GM19455 (cell line): Measurements from ENCODE around the gene RPS19BP1.

Source experiments
- ATAC-seq: cut with Tn5 transposase; IDR thresholded peaks from one replicate; pipeline ENCODE4 v1.9.1; 2021; ENCODE audit not compliant: unreplicated experiment

RPS19BP1 gene

GRCh38 chr22:39490966-39491680 lies 41.4 kb downstream of the RPS19BP1 start:
- ATAC-seq = no peak

GRCh38 chr22:39490135-39490798 lies 42.3 kb downstream of the RPS19BP1 start:
- ATAC-seq = no peak

GRCh38 chr22:39489094-39490068 lies 43.2 kb downstream of the RPS19BP1 start:
- no peak for ATAC-seq

GRCh38 chr22:39488563-39489083 lies 43.9 kb downstream of the RPS19BP1 start:
- ATAC-seq = no peak

- ATAC-seq = no peak
These were observed 44.6 kb downstream of the RPS19BP1 start for GRCh38 chr22:39487826-39488520.

GRCh38 chr22:39486951-39487825 lies 45.4 kb downstream of the RPS19BP1 start:
- no peak for ATAC-seq

- ATAC-seq = no peak
These were observed 49.8 kb downstream of the RPS19BP1 start for GRCh38 chr22:39482768-39483167.

- no peak for ATAC-seq
These were observed 51.0 kb downstream of the RPS19BP1 start for GRCh38 chr22:39481595-39481994.

GRCh38 chr22:39481054-39481453 lies 51.5 kb downstream of the RPS19BP1 start:
- no peak for ATAC-seq

GRCh38 chr22:39480557-39480956 lies 52.0 kb downstream of the RPS19BP1 start:
- no peak for ATAC-seq

GRCh38 chr22:39479254-39479653 lies 53.3 kb downstream of the RPS19BP1 start:
- no peak for ATAC-seq
